ENCODE measurements around the gene KIAA0586. TPM values are rescaled to one million over a fixed set of nuclear protein-coding genes. Genes with fewer than 3 reads are reported as not detected.
"Not testable (repeated sequence)": the region's sequence is repeated elsewhere in the genome, so short reads cannot be mapped to it uniquely, and the experiment has no call there.

KIAA0586 gene
- total RNA-seq, 3 donors from 2014 or later = 22.3 to 29.6 (median 22.4) TPM

GRCh38 chr14:58584383-58584782 is 156.9 kb downstream of the KIAA0586 start:
- no peaks in the 10 kb centered on the region for H3K27me3 ChIP-seq
- no peaks in the 10 kb centered on the region for H3K4me1 ChIP-seq
- no peak overlapping the region for H3K4me3 ChIP-seq
- H3K27ac ChIP-seq = no peak overlapping the region
- H3K36me3 ChIP-seq = no peaks in the 10 kb centered on the region
- no peaks in the 10 kb centered on the region for H3K9me3 ChIP-seq
- no peak for TF ChIP-seq CTCF (IDR thresholded peaks at IDR 0.05)
- no peak for TF ChIP-seq POLR2AphosphoS5 (IDR thresholded peaks at IDR 0.05)
- no peak for TF ChIP-seq POLR2A (IDR thresholded peaks at IDR 0.05)
- DNase-seq (ENCODE audit: low spot score in 2 of 2) = no peak
- intact Hi-C loops (cut with DNase I; ENCODE audit: low total_unique reads) = no loop called here

GRCh38 chr14:58587271-58587670 is 159.8 kb downstream of the KIAA0586 start:
- no peak overlapping the region for H3K27ac ChIP-seq
- H3K9me3 ChIP-seq = no peaks in the 10 kb centered on the region
- intact Hi-C loops (cut with DNase I; ENCODE audit: low total_unique reads) = no loop called here
- H3K4me1 ChIP-seq = no peaks in the 10 kb centered on the region
- H3K27me3 ChIP-seq = no peaks in the 10 kb centered on the region
- H3K4me3 ChIP-seq = no peak overlapping the region
- no peak for DNase-seq (ENCODE audit: low spot score in 2 of 2)
- no peaks in the 10 kb centered on the region for H3K36me3 ChIP-seq
- no peak for TF ChIP-seq POLR2AphosphoS5 (IDR thresholded peaks at IDR 0.05)
- TF ChIP-seq POLR2A (IDR thresholded peaks at IDR 0.05) = no peak
- TF ChIP-seq CTCF (IDR thresholded peaks at IDR 0.05) = no peak

- H3K27ac ChIP-seq; intact Hi-C loops (cut with DNase I; ENCODE audit: low total_unique reads); DNase-seq (ENCODE audit: low spot score in 2 of 2); H3K36me3 ChIP-seq; H3K4me3 ChIP-seq; H3K27me3 ChIP-seq; H3K4me1 ChIP-seq; H3K9me3 ChIP-seq: not testable (repeated sequence)
These were observed 160.8 kb downstream of the KIAA0586 start for GRCh38 chr14:58588321-58588720.

- TF ChIP-seq POLR2A (IDR thresholded peaks at IDR 0.05) (no peak), CTCF (IDR thresholded peaks at IDR 0.05) (no peak), POLR2AphosphoS5 (IDR thresholded peaks at IDR 0.05) (no peak)
These were observed 166.5 kb downstream of the KIAA0586 start for GRCh38 chr14:58593977-58594376.

GRCh38 chr14:58597041-58597440 is 169.5 kb downstream of the KIAA0586 start:
- TF ChIP-seq POLR2AphosphoS5 (IDR thresholded peaks at IDR 0.05) = no peak
- no peak for TF ChIP-seq POLR2A (IDR thresholded peaks at IDR 0.05)
- TF ChIP-seq CTCF (IDR thresholded peaks at IDR 0.05) = no peak
- H3K36me3 ChIP-seq = no peaks in the 10 kb centered on the region
- no peak for DNase-seq (ENCODE audit: low spot score in 2 of 2)
- H3K4me3 ChIP-seq = no peak overlapping the region
- intact Hi-C loops (cut with DNase I; ENCODE audit: low total_unique reads) = no loop called here
- no peaks in the 10 kb centered on the region for H3K4me1 ChIP-seq
- H3K27me3 ChIP-seq = no peaks in the 10 kb centered on the region
- H3K9me3 ChIP-seq = no peaks in the 10 kb centered on the region
- no peak overlapping the region for H3K27ac ChIP-seq

More at GRCh38 chr14:58593977-58594376, 166.5 kb downstream of the KIAA0586 start:
- DNase-seq (ENCODE audit: low spot score in 2 of 2) = no peak
- intact Hi-C loops (cut with DNase I; ENCODE audit: low total_unique reads) = no loop called here
- Histone ChIP-seq H3K36me3 (no peaks in the 10 kb centered on the region), H3K27me3 (no peaks in the 10 kb centered on the region), H3K4me1 (no peaks in the 10 kb centered on the region), H3K27ac (no peak overlapping the region), H3K9me3 (no peaks in the 10 kb centered on the region), H3K4me3 (no peak overlapping the region)

Measured in breast epithelium (tissue), 4 donors.